Activated CD8-positive, alpha-beta memory T cell treated with anti-CD3 and anti-CD28 coated beads, Interleukin-2, amount 50 U/mL, for 24 hours (primary cell): Measurements from ENCODE around the gene NOS1AP.

ENCODE experiments used
- DNase-seq: peaks from one replicate; pipeline ENCODE4 v3.0.0-alpha.2; 2020; ENCODE audit errors: extremely low read depth

Gene NOS1AP

GRCh38 chr1:162138112-162138511 lies 68.6 kb downstream of the NOS1AP start:
- no peak for DNase-seq

GRCh38 chr1:162138599-162139181 lies 69.2 kb downstream of the NOS1AP start:
- no peak for DNase-seq

GRCh38 chr1:162139211-162139610 lies 69.7 kb downstream of the NOS1AP start:
- DNase-seq, result no peak

- DNase-seq, result no peak
Measured at GRCh38 chr1:162141281-162142054, 72.0 kb downstream of the NOS1AP start.

- no peak for DNase-seq
Measured at GRCh38 chr1:162142968-162143367, 73.5 kb downstream of the NOS1AP start.

- no peak for DNase-seq
Measured at GRCh38 chr1:162144268-162144667, 74.8 kb downstream of the NOS1AP start.

GRCh38 chr1:162144853-162145252 lies 75.4 kb downstream of the NOS1AP start:
- no peak for DNase-seq

GRCh38 chr1:162145280-162145965 lies 75.9 kb downstream of the NOS1AP start:
- no peak for DNase-seq

- no peak for DNase-seq
Measured at GRCh38 chr1:162145966-162146696, 76.6 kb downstream of the NOS1AP start.

GRCh38 chr1:162147760-162148159 lies 78.3 kb downstream of the NOS1AP start:
- no peak for DNase-seq

GRCh38 chr1:162150112-162150511 lies 80.6 kb downstream of the NOS1AP start:
- DNase-seq, result no peak

- no peak for DNase-seq
Measured at GRCh38 chr1:162151900-162152829, 82.7 kb downstream of the NOS1AP start.

- no peak for DNase-seq
Measured at GRCh38 chr1:162153374-162153773, 83.9 kb downstream of the NOS1AP start.

- DNase-seq, result no peak
Measured at GRCh38 chr1:162157469-162157868, 88.0 kb downstream of the NOS1AP start.

- DNase-seq, result no peak
Measured at GRCh38 chr1:162158624-162159271, 89.3 kb downstream of the NOS1AP start.

- no peak for DNase-seq
Measured at GRCh38 chr1:162159515-162159914, 90.0 kb downstream of the NOS1AP start.

- DNase-seq, result no peak
Measured at GRCh38 chr1:162161916-162162550, 92.5 kb downstream of the NOS1AP start.

GRCh38 chr1:162165528-162165927 lies 96.0 kb downstream of the NOS1AP start:
- no peak for DNase-seq

GRCh38 chr1:162166917-162167615 lies 97.6 kb downstream of the NOS1AP start:
- no peak for DNase-seq

GRCh38 chr1:162168261-162168660 lies 98.8 kb downstream of the NOS1AP start:
- DNase-seq, result no peak
